Lung (tissue), 12 donors: ENCODE data around the gene GLI3. TPM values are rescaled to one million over a fixed set of nuclear protein-coding genes. Genes with fewer than 3 reads are reported as not detected.

ENCODE experiments used
- ATAC-seq: fragments of 200-7000 bp; cut with Tn5 transposase; one replicate; pipeline ENCODE4 v1.9.1; 2020; ENCODE audit warnings: moderate number of reproducible peaks; ENCODE audit not compliant: insufficient read depth, low FRiP score
- DNase-seq, 3 donors: peaks; one replicate each; pipeline ENCODE4 v3.0.0-alpha.2; 2013 to 2017
- H3K27ac ChIP-seq, 2 donors: one replicate each; pipeline ENCODE4 v1.5.1; 2013; ENCODE audit warnings: mild to moderate bottlenecking in 2 of 2, moderate library complexity in 2 of 2, control low read depth in 1 of 2, inconsistent platforms in 1 of 2, low read depth in 1 of 2, low read length in 1 of 2
- H3K27me3 ChIP-seq, 3 donors: one replicate each; pipeline ENCODE4 v1.5.1; 2013; ENCODE audit warnings: low read length in 2 of 3; ENCODE audit not compliant: control insufficient read depth in 3 of 3, insufficient read depth in 3 of 3
- H3K36me3 ChIP-seq, 4 donors: one replicate each; pipeline ENCODE4 v1.5.1; 2013; ENCODE audit warnings: low read length in 4 of 4, mild to moderate bottlenecking in 1 of 4, moderate library complexity in 1 of 4; ENCODE audit not compliant: control insufficient read depth in 4 of 4, insufficient read depth in 4 of 4
- H3K4me1 ChIP-seq, 5 donors: one replicate each; pipeline ENCODE4 v1.5.1; 2013; ENCODE audit warnings: low read length in 5 of 5, mild to moderate bottlenecking in 2 of 5, moderate library complexity in 1 of 5; ENCODE audit not compliant: control insufficient read depth in 5 of 5, insufficient read depth in 5 of 5
- H3K4me3 ChIP-seq: one replicate; pipeline ENCODE4 v1.5.1; 2013; ENCODE audit warnings: mild to moderate bottlenecking, control low read depth, moderate library complexity
- H3K9ac ChIP-seq, 2 donors: one replicate each; pipeline ENCODE4 v1.5.1; 2013; ENCODE audit warnings: low read length in 2 of 2, control low read depth in 1 of 2; ENCODE audit not compliant: insufficient read depth in 1 of 2
- H3K9me3 ChIP-seq, 4 donors: one replicate each; pipeline ENCODE4 v1.5.1; 2013; ENCODE audit warnings: low read length in 3 of 4, mild to moderate bottlenecking in 1 of 4, moderate library complexity in 1 of 4; ENCODE audit not compliant: control insufficient read depth in 4 of 4, insufficient read depth in 3 of 4
- CTCF ChIP-seq: IDR thresholded peaks from 2 replicates; pipeline ENCODE4 v1.5.1; 2012; ENCODE audit warnings: mild to moderate bottlenecking; ENCODE audit errors: control extremely low read depth, extremely low read depth
- WGBS, 2 donors: extraction: QIAGEN DNeasy Blood & Tissue Kit; methylation state at CpG; one replicate each; pipeline ENCODE4 v1.1.7; 2013; 5-methylcytosine and 5-hydroxymethylcytosine counted together
- polyA plus RNA-seq, 2 donors: library from polyadenylated mRNA; stranded (reverse); fragments of 200-250 nt; gene quantifications; one replicate each; pipeline ENCODE4 v1.2.1, GENCODE V29; 2013
- total RNA-seq, 2 donors: library from RNA; depleted of rRNA in 1 of 2; stranded (reverse); fragments of >200 nt in 1 of 2; gene quantifications; one replicate each; pipeline ENCODE4 v1.2.1, GENCODE V29; 2014 to 2021
- donor health status: control.
- donor health status: control.
- donor health status: Bipolar disorder and iron deficiency.
- donor health status: healthy.
- donor health status: DM: yes; HTN: yes; CAD: no.

GLI3 gene
- total and polyA plus RNA-seq, 4 donors = 2.0 to 23.4 (median 10.3) TPM

GRCh38 chr7:42065015-42065414, 172.0 kb downstream of the GLI3 start:
- Histone ChIP-seq H3K27me3 (no peaks in the 10 kb centered on the region), H3K4me1 (peaks cover 2 to 42% (median 12%) of the 10 kb centered on the region in 5 donors), H3K9ac (no peak overlapping the region), H3K4me3 (no peak overlapping the region), H3K9me3 (no peaks in the 10 kb centered on the region), H3K36me3 (peaks cover 0 to 5% (median 3%) of the 10 kb centered on the region in 4 donors), H3K27ac (no peak overlapping the region)
- no peak for TF ChIP-seq CTCF
- DNase-seq (no peak), ATAC-seq (no peak)

GRCh38 chr7:42064534-42064933, 172.5 kb downstream of the GLI3 start:
- no peak overlapping the region for H3K4me3 ChIP-seq
- H3K27ac ChIP-seq = no peak overlapping the region
- no peak overlapping the region for H3K9ac ChIP-seq
- DNase-seq (no peak), ATAC-seq (no peak)
- no peaks in the 10 kb centered on the region for H3K9me3 ChIP-seq
- WGBS, 2 donors = 88% methylated on average over 2 of the region's 2 CpGs
- peaks cover 0 to 6% (median 4%) of the 10 kb centered on the region in 4 donors for H3K36me3 ChIP-seq
- no peaks in the 10 kb centered on the region for H3K27me3 ChIP-seq
- no peak for TF ChIP-seq CTCF
- H3K4me1 ChIP-seq = peaks cover 2 to 42% (median 12%) of the 10 kb centered on the region in 5 donors

DNA sequence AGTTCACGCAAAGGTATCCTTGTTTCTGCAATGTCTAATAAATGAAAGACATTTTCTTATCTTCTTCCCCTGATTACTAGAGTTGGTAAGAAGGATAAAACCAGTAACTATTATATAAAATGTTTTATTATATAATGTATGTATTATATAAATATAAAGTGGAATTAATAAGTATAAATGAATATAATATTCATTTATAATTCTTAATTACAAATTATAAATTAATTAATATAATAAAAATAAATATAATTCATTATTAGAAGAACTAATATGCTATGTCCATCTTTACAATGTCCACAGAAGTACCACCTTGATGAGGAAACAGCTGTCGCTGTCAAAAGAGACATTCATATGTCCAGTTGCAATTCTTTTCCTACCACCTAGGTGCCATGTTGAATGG, 177.7 kb downstream of the GLI3 start:
- ATAC-seq (no peak), DNase-seq (no peak)
- no peak for TF ChIP-seq CTCF
- Histone ChIP-seq H3K36me3 (peaks cover 0 to 5% (median 2%) of the 10 kb centered on the region in 4 donors), H3K9me3 (no peaks in the 10 kb centered on the region), H3K9ac (no peak overlapping the region), H3K27me3 (no peaks in the 10 kb centered on the region), H3K4me3 (no peak overlapping the region), H3K27ac (no peak overlapping the region), H3K4me1 (peaks cover 0 to 9% (median 0%) of the 10 kb centered on the region in 5 donors)
- WGBS, 2 donors = 52 to 77% methylated on average over 2 of the region's 2 CpGs

DNA sequence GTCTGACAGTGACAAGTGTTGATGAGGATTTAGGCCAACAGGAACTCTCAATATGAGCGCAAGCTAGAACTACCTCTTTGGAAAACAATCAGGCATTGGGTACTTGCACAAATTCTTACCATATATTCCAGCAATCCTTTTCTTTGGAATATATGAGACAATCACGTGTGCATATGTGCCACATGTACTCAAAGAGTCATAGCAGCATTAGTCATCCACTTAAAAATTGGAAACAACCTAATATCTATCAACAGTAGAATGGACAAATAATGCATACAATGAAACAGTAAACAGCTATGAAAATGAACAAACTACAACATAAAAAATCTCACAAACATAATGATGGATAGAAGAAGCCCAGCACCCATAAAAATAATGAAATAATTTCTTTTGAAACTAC, 179.7 kb downstream of the GLI3 start:
- Histone ChIP-seq H3K9me3 (no peaks in the 10 kb centered on the region), H3K4me1 (peaks cover 0 to 4% (median 0%) of the 10 kb centered on the region in 5 donors), H3K4me3 (no peak overlapping the region), H3K36me3 (peaks cover 0 to 9% (median 4%) of the 10 kb centered on the region in 4 donors), H3K27me3 (no peaks in the 10 kb centered on the region), H3K9ac (no peak overlapping the region), H3K27ac (no peak overlapping the region)
- WGBS, 2 donors = 90 to 92% methylated on average over 2 of the region's 2 CpGs
- no peak for TF ChIP-seq CTCF
- DNase-seq (no peak), ATAC-seq (no peak)
